GM10847 (cell line): ENCODE measurements around the gene ZC3H12D.
A peak's percentile ranks its signal among the peaks of the same experiment; 100 is the strongest.

Experiments used
- POLR2A ChIP-seq: IDR thresholded peaks from 2 replicates; pipeline ENCODE4 v1.6.1; 2011; ENCODE audit not compliant: insufficient read length; ENCODE audit errors: extremely low read depth

ZC3H12D gene

DNA sequence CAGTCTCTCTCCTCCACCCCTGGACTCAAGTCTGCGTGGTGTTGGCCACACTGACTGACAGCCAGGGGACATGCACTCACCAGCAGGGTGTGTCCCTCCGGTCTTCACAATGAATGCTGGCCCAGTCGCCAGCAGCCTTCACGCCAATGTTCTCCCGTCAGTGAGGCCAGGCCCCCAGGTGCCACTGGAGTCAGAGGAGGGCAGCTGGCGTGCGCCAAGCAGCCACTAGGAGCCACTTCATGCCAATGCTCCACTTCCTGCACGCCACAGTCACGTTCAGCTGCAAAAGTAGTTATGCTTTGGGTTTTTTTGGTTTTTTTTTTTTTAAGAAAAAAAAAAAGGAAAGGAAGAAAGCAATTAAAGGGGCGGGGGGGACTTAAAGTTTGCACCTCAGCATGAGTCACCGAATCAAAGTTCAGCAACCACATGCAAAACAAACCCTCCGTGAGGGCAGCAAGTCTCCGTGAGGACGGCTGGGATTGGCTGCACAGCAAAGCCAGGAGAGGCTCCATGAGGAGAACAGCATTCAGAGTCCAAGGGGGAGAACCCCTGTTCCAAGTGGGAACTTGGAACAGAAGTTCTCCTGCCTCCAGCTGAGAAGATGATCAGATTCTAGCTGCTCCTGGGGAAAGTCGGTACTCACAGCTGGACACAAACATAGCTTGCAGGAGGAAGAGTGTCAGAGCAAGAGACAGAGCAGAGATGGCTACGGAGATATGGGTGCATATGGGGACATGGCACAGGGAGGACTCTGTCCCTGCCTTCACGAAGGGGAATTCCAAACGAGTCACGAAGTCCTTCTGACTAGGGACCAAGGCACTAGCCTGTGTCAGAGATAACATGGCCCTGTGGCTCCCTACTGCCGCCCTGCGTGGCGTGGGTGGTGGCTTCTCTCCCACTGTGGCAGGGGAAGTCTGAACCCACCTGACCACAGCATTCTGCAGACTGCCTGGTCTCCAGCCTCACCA is at the start of gene ZC3H12D:
ZC3H12D (minus strand) TSS at position 282 of the 968 bp plus-strand sequence. CDS start 10,471 bp downstream, outside the sequence.
- peak; percentile 25 for TF ChIP-seq POLR2A

DNA sequence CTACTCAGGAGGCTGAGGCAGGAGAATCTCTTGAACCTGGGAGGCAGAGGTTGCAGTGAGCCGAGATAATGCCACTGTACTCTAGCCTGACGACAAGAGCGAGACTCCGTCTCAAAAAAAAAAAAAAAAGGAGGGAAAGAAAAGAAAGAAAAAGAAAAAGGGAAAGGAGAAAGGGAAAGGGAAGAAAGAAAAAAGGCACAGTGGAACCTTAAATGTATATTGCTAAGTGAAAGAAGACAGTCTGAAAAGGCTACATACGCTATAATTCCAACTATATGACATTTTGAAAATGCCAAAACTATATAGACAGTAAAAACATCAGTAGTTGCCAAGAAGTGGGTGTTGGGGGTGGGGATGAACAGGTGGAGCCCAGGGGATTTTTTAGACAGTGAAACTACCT is 44.8 kb upstream of the ZC3H12D start:
- no peak for TF ChIP-seq POLR2A

DNA sequence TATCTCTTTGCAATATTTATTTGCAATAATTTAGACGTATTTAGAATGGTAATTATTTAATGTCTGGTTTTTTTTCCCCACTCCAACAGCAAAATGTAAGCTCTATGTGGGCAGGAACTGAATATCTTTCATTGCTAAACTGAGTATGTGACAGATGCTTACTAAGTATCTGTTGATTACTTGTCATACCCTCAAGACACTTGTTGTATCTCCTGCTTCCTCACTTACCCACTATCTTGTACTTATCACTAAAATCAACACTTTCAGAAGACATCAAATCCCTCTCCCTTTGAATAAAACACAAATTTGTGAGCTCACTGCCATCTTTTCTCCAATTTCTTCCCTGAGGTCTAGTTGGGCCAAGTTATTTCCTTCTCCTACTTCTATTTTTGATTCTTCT is 30.7 kb upstream of the ZC3H12D start:
- TF ChIP-seq POLR2A: no peak

DNA sequence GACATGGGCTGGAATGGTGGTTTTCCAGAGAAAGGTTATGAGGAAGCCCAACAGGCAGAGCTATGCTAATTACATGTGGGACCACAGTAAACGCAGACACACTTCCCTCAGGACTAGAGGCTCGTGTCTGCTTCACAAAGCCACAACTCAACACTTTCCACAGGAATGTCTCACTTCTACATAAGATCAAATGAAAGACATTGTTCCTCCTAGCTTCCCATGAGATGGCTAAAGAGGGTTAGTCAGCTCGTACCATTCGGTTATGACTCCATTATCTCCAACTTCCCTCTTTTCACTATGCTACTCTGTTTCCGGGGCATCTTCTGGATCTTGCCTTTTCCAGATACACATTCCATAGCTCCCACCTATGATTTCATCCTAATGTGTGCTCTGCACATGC is 29.1 kb upstream of the ZC3H12D start:
- no peak for TF ChIP-seq POLR2A

GRCh38 chr6:149510793-149511512 is 26.1 kb upstream of the ZC3H12D start:
- no peak for TF ChIP-seq POLR2A

GRCh38 chr6:149508485-149508884 is 23.7 kb upstream of the ZC3H12D start:
- no peak for TF ChIP-seq POLR2A

- TF ChIP-seq POLR2A: no peak
These were observed 19.1 kb upstream of the ZC3H12D start for GRCh38 chr6:149503872-149504271.

DNA sequence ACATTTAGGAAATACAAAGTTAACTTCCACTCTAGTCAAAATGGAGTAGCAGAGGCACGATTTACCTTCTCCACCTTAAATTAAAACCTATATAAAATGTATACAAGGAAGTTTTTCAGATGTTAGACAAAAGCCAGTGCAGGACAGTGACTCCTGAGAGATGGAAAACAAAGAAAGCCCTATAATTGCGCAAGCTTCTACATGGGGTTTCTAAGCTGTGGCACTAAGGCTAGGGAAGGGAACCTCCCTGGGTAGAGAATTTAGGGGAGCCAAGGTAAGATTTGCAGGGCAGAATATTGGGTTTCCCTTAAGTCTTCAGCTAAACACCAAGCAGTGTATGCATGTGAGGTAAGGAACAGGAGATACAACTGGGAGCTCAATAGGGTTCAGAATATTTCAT is 18.5 kb upstream of the ZC3H12D start:
- TF ChIP-seq POLR2A: no peak

GRCh38 chr6:149501768-149502167 is 17.0 kb upstream of the ZC3H12D start:
- TF ChIP-seq POLR2A: no peak

DNA sequence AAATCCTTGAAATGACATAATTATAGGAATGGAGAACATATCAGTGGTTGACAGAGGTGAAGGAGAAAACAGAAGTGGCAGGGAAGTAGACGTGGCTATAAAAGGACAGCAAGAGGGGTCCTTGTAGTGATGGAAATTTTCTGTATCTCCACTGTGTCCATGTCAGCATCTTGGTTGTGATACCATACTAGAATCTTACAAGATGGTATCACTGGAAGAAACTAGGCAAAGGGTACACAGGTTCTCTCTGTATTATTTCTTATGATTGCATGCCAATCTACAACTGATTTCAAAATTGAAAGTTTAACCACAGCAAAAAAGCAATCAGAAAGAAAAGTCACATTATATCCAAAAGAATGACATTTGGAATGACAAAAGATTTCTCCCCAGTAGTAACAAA is 16.4 kb upstream of the ZC3H12D start:
- TF ChIP-seq POLR2A: no peak

GRCh38 chr6:149500096-149500495 is 15.3 kb upstream of the ZC3H12D start:
- TF ChIP-seq POLR2A: no peak

DNA sequence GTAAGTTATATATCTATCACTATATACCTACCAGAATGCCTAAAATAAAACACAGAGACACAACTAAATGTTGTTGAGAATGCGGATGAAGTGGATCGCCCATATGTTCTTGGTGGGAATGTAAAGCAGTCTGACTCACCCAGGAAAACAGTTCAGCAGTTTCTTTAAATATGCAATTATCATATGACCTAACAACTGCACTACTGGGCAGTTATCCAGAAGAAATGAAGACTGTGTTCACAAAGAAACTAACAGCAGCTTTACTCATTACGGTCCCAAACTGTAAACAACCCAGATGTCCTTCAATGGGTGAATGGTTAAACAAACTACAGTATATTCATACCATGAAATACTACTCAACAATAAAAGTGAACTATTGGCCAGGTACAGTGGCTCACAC is 14.3 kb upstream of the ZC3H12D start:
- TF ChIP-seq POLR2A: no peak

GRCh38 chr6:149497365-149497764 is 12.6 kb upstream of the ZC3H12D start:
- no peak for TF ChIP-seq POLR2A

- no peak for TF ChIP-seq POLR2A
These were observed 9.0 kb upstream of the ZC3H12D start for GRCh38 chr6:149493761-149494320.

DNA sequence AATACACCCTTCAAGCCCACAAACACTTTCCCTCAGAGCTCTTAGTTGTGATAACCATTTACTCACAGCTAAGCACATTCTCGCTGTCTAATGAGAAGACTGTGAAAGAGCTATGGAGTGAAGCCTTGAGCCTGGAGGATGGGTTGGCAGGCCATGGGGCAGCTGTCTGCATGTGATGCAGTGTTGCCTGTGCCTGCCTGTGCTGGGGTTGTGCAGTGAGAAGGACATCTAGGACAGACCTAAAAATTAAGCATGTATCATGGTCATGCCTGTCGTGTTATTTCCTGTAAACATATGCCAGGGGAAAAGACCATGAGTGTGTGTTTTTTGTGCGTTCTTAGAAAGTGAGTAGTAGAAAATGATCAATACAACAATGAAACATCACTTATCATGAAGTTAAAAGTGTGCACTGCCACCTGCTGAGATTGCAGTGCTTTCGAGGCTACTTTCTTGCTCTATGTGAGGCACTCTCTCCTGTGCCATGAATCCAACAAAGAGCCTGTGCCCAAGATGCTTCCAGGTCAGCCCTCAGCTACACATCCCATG is 8.1 kb upstream of the ZC3H12D start:
- no peak for TF ChIP-seq POLR2A

DNA sequence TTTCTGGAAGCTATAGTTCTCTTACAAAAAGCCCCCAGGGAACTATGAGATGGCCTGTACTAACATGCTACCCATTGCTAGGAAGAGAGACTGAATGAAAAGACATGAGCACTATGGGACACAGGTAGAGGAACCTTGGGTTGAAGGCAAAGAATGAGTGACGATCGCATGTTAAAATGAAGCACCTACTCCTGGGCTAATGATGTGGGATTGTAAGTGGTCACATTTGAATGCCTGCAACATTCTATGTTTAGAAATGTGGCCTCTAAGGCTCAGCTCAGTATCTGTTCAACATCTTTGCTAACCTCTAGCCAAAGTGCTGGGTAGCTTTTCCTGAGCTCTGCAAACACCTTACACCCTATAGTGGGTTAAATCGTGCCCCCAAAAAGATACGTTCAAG is 5.2 kb upstream of the ZC3H12D start:
- no peak for TF ChIP-seq POLR2A

- no peak for TF ChIP-seq POLR2A
These were observed 4.0 kb upstream of the ZC3H12D start for GRCh38 chr6:149488815-149489214.
